Esophagus muscularis mucosa (tissue), 4 donors: Measurements from ENCODE around the gene PRKD1. TPM values are rescaled to one million over a fixed set of nuclear protein-coding genes. Genes with fewer than 3 reads are reported as not detected.

Source experiments
- DNase-seq: peaks from one replicate; pipeline ENCODE4 v3.0.0-alpha.2; 2017; ENCODE audit errors: extremely low spot score
- H3K27ac ChIP-seq, 4 donors: fragments of 200-600 bp; sonication (generic); replicated peaks in 1 of 4; 1 replicate in 3 of 4; 2 replicates in 1 of 4; pipeline ENCODE4 v1.5.1; 2016 to 2019; ENCODE audit warnings: mild to moderate bottlenecking in 1 of 4
- H3K27me3 ChIP-seq, 4 donors: fragments of 200-600 bp; sonication (generic); one replicate each; pipeline versions ENCODE4 v1.5.1 to v1.6.0; 2016 to 2019
- H3K36me3 ChIP-seq, 4 donors: fragments of 200-600 bp; sonication (generic); one replicate each; pipeline ENCODE4 v1.5.1; 2016 to 2019
- H3K4me1 ChIP-seq, 4 donors: fragments of 200-600 bp; sonication (generic); one replicate each; pipeline ENCODE4 v1.5.1; 2016 to 2019
- H3K4me3 ChIP-seq, 4 donors: fragments of 200-600 bp; sonication (generic); 1 replicate in 2 of 4; 2 replicates in 2 of 4; pipeline ENCODE4 v1.5.1; 2016 to 2019; ENCODE audit warnings: mild to moderate bottlenecking in 4 of 4, moderate library complexity in 1 of 4
- H3K9me3 ChIP-seq, 4 donors: fragments of 200-600 bp; sonication (generic); 1 replicate in 3 of 4; 2 replicates in 1 of 4; pipeline ENCODE4 v1.5.1; 2016 to 2019
- EP300 ChIP-seq: sonication (generic); formaldehyde crosslinking; IDR thresholded peaks from one replicate; pipeline ENCODE4 v1.6.1; 2017; ENCODE audit warnings: antibody characterized with exemption
- POLR2A ChIP-seq: fragments of 450-650 bp; IDR thresholded peaks from one replicate; pipeline ENCODE4 v1.6.1; 2017; ENCODE audit warnings: antibody characterized with exemption, moderate library complexity, mild to moderate bottlenecking, low read depth
- POLR2AphosphoS5 ChIP-seq, 2 donors: sonication (generic); formaldehyde crosslinking; IDR thresholded peaks; one replicate each; pipeline ENCODE4 v1.6.1; 2017; ENCODE audit warnings: antibody characterized with exemption in 2 of 2
- WGBS: methylation state at CpG from one replicate; pipeline ENCODE4 v1.1.5; 2018; 5-methylcytosine and 5-hydroxymethylcytosine counted together
- intact Hi-C: fragments of 100-400 bp; cut with DNase I; formaldehyde crosslinking; loops from one replicate; pipeline ENCODE4 v1.15.1; 2023
- total RNA-seq, 4 donors: library from RNA; depleted of rRNA; stranded (reverse); fragments of >200 nt; gene quantifications; one replicate each; pipeline versions ENCODE4 v1.1.0 to v1.2.1, GENCODE V29; 2016
- TF ChIP-seq, protein P1 (sequence below), 3 experiments: fragments of 200-600 bp in 2 of 3; fragments of 450-650 bp in 1 of 3; sonication (generic) in 2 of 3; IDR thresholded peaks; one replicate each; pipeline ENCODE4 v1.5.1; 2017 to 2019; ENCODE audit warnings: antibody characterized with exemption in 3 of 3, mild to moderate bottlenecking in 2 of 3, moderate library complexity in 1 of 3

PRKD1 gene
- total RNA-seq, 4 donors from 2014 or later = 10.4 to 18.7 (median 14.0) TPM

DNA sequence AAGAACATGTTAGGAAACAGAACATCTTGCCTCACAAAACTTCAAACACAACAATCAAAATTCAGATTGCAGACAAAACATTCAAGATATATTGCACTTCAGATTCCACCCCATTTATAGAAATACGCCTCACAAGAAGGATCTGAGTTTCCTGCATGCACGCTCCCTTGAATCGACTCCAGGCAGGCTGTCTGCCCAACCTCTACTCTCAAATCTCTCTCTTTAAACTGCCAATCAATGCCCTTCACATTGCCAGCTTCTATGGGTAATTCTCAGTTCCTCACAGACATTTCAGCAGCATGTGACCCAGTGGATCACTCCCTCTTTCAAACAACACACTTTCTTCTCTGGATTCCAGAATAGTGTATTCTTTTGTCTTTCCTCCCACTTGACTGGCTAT lies 184.1 kb downstream of the PRKD1 start:
- intact Hi-C loops = loop anchor here (10.0 kb wide), 1 partner anchor 181 kb away; the partner anchor contains the start of gene PRKD1
- H3K36me3 ChIP-seq = no peaks in the 10 kb centered on the region
- DNase-seq = no peak
- 41% methylated on average over 3 of the region's 3 CpGs for WGBS
- TF ChIP-seq POLR2A = no peak
- no peak for TF ChIP-seq EP300
- no peak for TF ChIP-seq POLR2AphosphoS5 (IDR thresholded peaks at IDR 0.05)
- TF ChIP-seq, protein P1, sequence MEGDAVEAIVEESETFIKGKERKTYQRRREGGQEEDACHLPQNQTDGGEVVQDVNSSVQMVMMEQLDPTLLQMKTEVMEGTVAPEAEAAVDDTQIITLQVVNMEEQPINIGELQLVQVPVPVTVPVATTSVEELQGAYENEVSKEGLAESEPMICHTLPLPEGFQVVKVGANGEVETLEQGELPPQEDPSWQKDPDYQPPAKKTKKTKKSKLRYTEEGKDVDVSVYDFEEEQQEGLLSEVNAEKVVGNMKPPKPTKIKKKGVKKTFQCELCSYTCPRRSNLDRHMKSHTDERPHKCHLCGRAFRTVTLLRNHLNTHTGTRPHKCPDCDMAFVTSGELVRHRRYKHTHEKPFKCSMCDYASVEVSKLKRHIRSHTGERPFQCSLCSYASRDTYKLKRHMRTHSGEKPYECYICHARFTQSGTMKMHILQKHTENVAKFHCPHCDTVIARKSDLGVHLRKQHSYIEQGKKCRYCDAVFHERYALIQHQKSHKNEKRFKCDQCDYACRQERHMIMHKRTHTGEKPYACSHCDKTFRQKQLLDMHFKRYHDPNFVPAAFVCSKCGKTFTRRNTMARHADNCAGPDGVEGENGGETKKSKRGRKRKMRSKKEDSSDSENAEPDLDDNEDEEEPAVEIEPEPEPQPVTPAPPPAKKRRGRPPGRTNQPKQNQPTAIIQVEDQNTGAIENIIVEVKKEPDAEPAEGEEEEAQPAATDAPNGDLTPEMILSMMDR (IDR thresholded peaks at IDR 0.05) = no peak
- H3K9me3 ChIP-seq = no peaks in the 10 kb centered on the region
- no peak overlapping the region for H3K27ac ChIP-seq
- no peak overlapping the region for H3K4me3 ChIP-seq
- no peaks in the 10 kb centered on the region for H3K27me3 ChIP-seq
- peaks cover 16 to 55% (median 44%) of the 10 kb centered on the region in 4 donors for H3K4me1 ChIP-seq

DNA sequence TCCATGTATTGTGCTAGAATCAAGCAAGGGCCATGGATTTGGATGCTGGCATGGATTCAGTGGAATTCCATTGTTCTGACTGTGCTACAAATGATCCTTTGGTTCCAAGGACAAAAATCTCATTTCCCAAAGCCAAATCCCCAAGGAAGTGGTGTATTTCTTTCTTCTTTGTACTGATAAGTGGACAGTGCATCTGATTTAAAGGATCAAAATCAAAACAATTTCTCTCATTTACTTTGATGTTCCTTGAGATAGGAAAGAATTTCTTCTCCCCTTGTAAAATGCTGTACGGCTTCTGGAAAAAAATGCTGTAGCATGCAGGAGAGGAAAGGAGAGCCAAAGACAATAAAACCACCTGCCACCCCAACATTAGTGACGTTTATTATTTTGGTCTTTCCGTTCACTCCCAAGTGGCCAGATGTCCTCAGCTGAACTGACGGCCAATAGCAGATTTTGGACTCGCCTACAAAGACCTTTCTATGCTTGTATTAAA lies 185.7 kb downstream of the PRKD1 start:
- DNase-seq = no peak
- Histone ChIP-seq H3K36me3 (no peaks in the 10 kb centered on the region), H3K27ac (peak overlapping the region in 1 of 4 donors; percentile 31), H3K27me3 (no peaks in the 10 kb centered on the region), H3K4me3 (no peak overlapping the region), H3K9me3 (no peaks in the 10 kb centered on the region), H3K4me1 (peaks cover 16 to 55% (median 49%) of the 10 kb centered on the region in 4 donors)
- WGBS = 35% methylated on average over 5 of the region's 5 CpGs
- TF ChIP-seq POLR2AphosphoS5 (IDR thresholded peaks at IDR 0.05) (peak in 1 of 2 donors; percentile 39), POLR2A (no peak), EP300 (no peak)
- TF ChIP-seq, protein P1 (IDR thresholded peaks at IDR 0.05) = no peak
- intact Hi-C loops = loop anchor here (10.0 kb wide), 1 partner anchor 183 kb away; the partner anchor contains the start of gene PRKD1

DNA sequence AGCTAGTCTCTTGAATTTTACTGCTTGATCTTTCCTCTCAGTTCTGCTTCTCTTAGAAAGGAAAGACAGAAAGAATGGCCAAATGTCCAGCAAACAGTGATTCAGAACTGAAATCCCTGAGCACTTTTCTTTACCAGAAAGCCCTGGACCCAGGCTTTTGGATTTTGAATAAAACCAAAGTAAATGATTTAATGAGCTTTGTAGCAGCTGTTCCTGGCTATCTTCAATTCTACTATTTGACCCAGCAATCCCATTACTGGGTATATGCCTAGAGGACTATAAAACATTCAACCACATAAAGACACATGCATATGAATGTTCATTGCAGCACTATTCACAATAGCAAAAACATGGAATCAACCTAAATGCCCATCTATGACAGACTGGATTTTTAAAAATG lies 187.2 kb downstream of the PRKD1 start:
- no peak for DNase-seq
- Histone ChIP-seq H3K36me3 (no peaks in the 10 kb centered on the region), H3K4me3 (no peak overlapping the region), H3K27me3 (no peaks in the 10 kb centered on the region), H3K4me1 (peaks cover 16 to 50% (median 43%) of the 10 kb centered on the region in 4 donors), H3K9me3 (no peaks in the 10 kb centered on the region), H3K27ac (no peak overlapping the region)
- intact Hi-C loops = loop anchor here (10.0 kb wide), 1 partner anchor 184 kb away; the partner anchor contains the start of gene PRKD1
- no peak for TF ChIP-seq EP300
- TF ChIP-seq, protein P1 (IDR thresholded peaks at IDR 0.05) = no peak
- no peak for TF ChIP-seq POLR2A
- no peak for TF ChIP-seq POLR2AphosphoS5 (IDR thresholded peaks at IDR 0.05)

DNA sequence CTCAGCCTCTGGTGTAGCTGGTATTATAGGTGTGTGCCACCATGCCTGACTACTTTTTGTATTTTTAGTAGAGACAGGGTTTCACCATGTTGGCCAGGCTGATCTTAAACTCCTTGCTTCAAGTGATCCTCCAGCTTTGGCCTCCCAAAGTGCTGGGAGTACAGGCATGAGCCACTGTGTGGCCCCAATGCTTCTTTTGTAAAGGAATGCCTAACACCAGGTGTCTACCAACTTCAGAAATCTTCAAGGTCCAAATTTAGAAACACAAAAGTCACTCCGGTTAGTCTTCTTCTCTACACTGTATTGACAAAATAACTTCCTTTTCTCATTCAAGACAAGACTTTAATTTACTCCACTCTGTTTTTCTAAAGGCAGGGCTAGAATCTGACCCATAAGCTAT lies 188.7 kb downstream of the PRKD1 start:
- intact Hi-C loops = no loop called here
- Histone ChIP-seq H3K4me3 (no peak overlapping the region), H3K36me3 (no peaks in the 10 kb centered on the region), H3K4me1 (peaks cover 16 to 43% (median 33%) of the 10 kb centered on the region in 4 donors), H3K27ac (no peak overlapping the region), H3K27me3 (no peaks in the 10 kb centered on the region), H3K9me3 (no peaks in the 10 kb centered on the region)
- no peak for DNase-seq
- WGBS = 89% methylated on average over 1 of the region's 1 CpG
- TF ChIP-seq POLR2AphosphoS5 (IDR thresholded peaks at IDR 0.05) = no peak
- no peak for TF ChIP-seq EP300
- TF ChIP-seq, protein P1 (IDR thresholded peaks at IDR 0.05) = no peak
- TF ChIP-seq POLR2A = no peak

DNA sequence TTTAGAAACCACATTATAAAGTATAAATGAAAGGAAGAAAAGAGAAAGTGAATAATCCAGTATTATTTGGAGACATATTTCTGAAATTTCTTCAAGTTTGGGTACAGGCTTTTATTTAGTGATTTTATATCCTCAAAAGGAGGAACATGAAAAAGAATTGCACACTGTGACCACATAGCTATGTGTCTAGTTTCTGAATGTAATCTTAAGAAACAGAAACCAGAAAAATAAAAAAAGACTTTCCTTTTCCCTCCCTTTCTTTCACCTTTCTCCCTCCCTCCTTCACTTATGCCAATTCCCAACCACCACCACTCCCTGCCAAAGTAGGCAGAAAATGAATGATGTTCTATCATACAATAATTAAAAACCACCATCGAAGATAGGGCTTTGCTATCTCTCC lies 189.6 kb downstream of the PRKD1 start:
- Histone ChIP-seq H3K27me3 (no peaks in the 10 kb centered on the region), H3K36me3 (no peaks in the 10 kb centered on the region), H3K27ac (no peak overlapping the region), H3K9me3 (no peaks in the 10 kb centered on the region), H3K4me1 (peaks cover 7 to 34% (median 24%) of the 10 kb centered on the region in 4 donors), H3K4me3 (no peak overlapping the region)
- DNase-seq = no peak
- intact Hi-C loops = no loop called here
- 76% methylated on average over 1 of the region's 1 CpG for WGBS
- no peak for TF ChIP-seq POLR2A
- TF ChIP-seq, protein P1 (IDR thresholded peaks at IDR 0.05) = no peak
- no peak for TF ChIP-seq EP300
- no peak for TF ChIP-seq POLR2AphosphoS5 (IDR thresholded peaks at IDR 0.05)
